HG02938 (cell line): Measurements from ENCODE around the gene FRMD5.
"Not testable (repeated sequence)": the region's sequence is repeated elsewhere in the genome, so short reads cannot be mapped to it uniquely, and the experiment has no call there.

Source experiments
- ATAC-seq: cut with Tn5 transposase; IDR thresholded peaks from one replicate; pipeline ENCODE4 v1.9.1; 2021; ENCODE audit warnings: mild to moderate bottlenecking, moderate library complexity; ENCODE audit not compliant: unreplicated experiment

The FRMD5 gene

GRCh38 chr15:44034933-44035624 lies 160.0 kb downstream of the FRMD5 start:
- ATAC-seq, result no peak

DNA sequence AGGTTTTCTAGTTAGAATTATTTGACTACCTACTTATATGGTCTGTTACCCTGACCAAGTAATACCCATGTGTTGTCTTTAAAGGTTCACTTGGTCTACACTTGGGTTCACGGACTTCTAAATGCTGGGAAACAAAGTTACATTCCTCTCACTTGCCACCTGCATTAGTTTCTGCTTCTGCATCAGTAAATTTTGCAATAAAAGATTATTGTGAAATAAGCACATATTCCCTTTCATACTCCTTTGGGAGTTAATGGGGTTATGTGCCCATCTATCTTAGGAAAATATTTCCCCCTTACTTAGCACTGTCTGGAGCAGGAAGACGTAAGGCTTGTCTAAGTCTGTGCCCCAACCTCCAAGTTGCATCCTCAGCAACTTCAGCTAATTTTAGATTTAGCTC lies 160.7 kb downstream of the FRMD5 start:
- no peak for ATAC-seq

DNA sequence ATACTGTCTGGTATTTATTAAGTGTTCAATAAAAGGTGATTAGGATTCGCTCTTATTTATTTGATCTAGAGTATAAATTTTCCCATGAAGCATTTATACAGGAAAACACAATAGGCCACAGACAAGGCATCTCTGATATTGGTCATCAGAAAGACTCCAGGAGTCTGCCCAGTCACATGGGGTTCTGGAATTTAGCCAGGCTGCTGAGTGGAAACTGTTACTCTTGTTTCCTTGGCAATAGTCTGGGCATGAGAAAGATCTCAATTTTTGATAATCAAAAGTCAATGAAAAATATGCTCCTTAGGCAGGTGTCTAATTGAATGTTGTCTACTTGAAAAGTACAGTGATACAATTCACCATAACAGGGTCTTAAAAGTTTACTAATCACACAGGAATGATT lies 161.2 kb downstream of the FRMD5 start:
- ATAC-seq, result no peak

- ATAC-seq, result not testable (repeated sequence)
Observed at GRCh38 chr15:44032820-44033219, 162.3 kb downstream of the FRMD5 start.

DNA sequence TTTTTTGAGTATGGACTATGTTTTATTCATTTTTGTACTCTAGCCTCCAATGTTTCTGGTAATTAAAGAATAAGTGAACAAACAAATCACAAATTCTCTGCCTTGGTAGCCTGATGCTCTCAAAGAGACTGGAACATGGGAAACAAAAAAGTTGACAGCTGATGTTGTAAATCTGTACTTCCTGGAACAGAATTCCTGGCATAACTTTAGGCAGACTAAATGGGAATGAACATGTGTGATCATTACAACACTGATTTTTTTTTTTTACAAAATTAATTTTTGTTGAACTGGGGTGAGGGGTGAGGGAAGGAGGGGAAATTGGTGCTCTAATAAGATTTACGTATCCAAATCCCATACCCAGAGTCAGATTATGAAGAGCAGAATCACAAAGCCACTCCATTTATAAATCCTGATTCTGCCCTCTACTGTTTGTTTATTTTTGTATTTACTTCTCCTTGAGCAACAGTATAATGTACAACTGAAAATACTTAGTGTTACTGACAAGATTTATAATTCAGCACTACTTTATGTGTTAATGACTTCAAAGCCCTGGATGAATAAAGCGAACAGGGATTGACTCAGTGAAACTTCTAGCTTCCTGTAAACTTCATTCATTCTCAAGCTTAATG lies 165.0 kb downstream of the FRMD5 start:
- no peak for ATAC-seq

DNA sequence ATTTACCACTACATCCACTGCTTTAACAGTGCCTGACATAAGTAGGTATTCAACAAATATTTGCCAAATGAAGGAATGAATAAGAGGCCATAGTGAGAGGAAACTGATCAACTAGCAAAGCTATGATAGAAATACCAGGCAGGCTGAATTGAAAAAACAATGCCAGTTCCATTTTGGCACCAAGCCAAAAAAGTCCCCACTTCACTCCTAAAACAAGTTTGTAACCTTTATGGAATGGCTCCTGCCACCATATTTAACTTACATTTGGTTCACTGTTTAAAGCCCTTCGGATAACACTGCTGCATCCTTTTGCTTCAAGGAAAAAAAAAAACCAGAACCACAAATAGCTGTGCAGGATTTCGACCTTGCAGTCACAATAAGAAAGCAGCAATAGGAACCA lies 166.1 kb downstream of the FRMD5 start:
- ATAC-seq, result no peak

- no peak for ATAC-seq
Observed at GRCh38 chr15:44028349-44028748, 166.7 kb downstream of the FRMD5 start.

GRCh38 chr15:44024155-44024554 lies 170.9 kb downstream of the FRMD5 start:
- no peak for ATAC-seq

DNA sequence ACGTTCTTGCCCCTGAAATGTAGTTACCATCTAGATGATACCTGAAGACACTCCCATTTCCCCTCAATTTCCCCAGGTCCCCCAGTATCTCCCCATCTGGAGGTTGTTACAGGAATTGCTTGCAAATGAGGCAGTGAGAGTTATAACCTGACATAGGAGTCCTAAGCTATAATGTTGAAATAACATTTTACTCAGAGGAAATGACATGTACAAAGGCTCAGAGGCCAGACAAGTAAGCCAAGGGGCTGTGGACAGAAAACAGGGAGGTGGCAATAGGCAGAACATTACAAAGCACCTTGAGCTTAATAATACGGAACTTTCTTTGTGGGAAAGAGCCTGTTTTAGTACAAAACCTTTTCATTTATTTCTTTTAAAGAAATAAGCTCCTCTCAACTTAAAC lies 171.9 kb downstream of the FRMD5 start:
- ATAC-seq, result no peak

DNA sequence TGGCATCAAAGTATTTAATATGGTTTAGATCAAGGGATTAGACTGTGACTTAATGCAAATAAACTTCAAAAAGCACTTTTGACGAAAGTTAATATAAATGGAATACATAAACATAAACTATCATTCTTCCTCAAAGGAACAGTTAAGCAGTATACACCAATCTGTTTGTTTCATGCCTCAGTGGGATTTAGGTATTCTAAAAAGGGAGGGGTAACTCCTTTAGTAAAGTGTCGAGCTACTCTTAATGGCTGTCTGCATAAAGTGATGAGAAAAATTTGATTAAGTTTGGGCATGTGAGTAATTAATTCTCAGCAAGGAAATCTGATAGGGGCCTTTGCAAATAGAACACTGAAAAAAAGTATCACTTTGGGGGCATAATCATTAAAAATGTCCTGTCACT lies 176.9 kb downstream of the FRMD5 start:
- ATAC-seq, result no peak

- no peak for ATAC-seq
Observed at GRCh38 chr15:44015545-44016305, 179.3 kb downstream of the FRMD5 start.

GRCh38 chr15:44011238-44011854 lies 183.7 kb downstream of the FRMD5 start:
- ATAC-seq, result no peak

DNA sequence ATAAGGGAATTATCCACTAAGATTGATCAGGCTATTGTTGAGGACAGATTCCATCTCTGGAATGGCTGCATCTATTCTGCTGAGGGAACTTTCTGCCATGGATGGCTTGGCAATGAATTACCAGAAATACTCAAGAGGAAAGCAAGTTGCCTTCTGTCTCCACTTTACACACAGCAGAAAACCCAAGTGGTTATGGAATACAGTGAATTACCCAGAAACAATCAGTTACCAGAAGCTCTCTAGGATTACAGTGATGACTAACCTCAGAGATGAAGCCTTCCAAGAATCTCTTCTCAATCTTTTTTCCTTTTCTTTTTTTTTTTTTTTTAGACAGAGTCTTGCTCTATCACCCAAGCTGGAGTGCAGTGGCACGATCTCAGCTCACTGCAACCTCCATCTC lies 185.0 kb downstream of the FRMD5 start:
- ATAC-seq, result no peak

- no peak for ATAC-seq
Observed at GRCh38 chr15:44009038-44009437, 186.0 kb downstream of the FRMD5 start.

- ATAC-seq, result not testable (repeated sequence)
Observed at GRCh38 chr15:44000248-44000647, 194.8 kb downstream of the FRMD5 start.

DNA sequence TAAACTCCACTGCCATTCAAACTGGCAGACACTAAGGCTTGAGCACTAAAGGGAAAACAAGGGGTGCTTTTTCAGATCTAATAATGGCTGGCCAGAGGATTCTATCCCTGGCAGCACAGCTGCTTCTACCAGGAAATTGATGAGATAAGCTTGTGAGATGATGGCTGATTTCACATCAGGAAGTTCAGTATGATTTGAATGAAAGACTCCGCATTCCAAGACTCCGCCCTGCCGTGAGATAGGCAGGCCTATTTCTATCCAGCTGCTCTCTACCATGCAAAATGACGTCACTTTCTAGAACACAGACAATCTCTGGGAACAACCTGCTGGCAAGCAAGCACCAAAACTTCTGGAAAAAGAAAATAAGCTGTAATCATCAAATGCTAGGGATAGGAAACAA lies 196.5 kb downstream of the FRMD5 start:
- no peak for ATAC-seq

- no peak for ATAC-seq
Observed at GRCh38 chr15:43991206-43991605, 203.9 kb downstream of the FRMD5 start.

DNA sequence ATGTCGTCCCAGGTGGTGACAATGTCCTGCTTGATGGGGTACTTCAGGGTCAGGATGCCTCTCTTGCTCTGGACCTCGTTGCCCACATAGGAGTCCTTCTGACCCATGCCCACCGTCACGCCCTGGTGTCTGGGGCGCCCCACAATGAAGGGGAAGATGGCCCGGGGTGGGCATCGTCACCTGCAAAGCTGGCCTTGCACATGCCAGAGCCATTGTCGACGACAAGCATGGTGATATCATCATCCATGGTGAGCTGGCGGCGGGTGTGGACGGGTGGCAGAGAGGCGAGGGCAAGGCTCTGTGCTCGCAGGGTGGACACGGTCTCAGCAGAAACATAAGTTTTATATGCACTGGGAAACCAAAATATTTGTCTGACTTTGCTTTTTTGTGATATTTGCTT lies 205.1 kb downstream of the FRMD5 start:
- no peak for ATAC-seq

DNA sequence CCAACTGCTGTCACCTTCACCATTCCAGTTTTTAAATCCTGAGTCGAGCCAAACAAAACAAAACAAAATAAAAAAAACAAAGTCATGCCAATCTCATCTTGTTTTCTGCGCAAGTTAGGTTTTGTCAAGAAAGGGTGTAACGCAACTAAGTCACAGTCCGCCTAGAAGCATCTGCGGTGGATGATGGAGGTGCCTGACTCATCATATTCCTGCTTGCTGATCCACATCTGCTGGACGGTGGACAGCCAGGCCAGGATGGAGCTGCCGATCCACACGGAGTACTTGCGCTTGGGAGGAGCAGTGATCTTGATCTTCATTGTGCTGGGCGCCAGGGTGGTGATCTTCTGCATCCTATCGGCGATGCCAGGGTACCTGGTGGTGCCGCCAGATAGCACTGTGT lies 206.2 kb downstream of the FRMD5 start:
- ATAC-seq, result no peak

DNA sequence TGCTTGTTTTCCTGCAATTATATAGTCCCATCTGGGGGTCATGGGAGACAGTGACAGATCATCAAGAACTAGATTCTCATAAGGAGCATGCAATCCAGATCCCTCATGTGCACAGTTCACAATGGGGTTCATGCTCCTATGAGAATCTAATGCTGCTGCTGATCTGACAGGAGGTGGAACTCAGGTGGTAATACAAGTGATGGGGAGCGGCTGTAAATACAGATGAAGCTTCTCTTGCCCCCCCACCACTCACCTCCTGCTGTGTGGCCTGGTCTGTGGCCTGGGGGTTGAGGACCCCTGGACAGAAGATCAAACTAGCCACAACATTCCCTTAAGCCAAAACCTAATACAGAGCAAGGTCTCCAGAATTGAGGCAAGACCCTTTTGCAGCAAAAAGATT lies 207.1 kb downstream of the FRMD5 start:
- no peak for ATAC-seq

DNA sequence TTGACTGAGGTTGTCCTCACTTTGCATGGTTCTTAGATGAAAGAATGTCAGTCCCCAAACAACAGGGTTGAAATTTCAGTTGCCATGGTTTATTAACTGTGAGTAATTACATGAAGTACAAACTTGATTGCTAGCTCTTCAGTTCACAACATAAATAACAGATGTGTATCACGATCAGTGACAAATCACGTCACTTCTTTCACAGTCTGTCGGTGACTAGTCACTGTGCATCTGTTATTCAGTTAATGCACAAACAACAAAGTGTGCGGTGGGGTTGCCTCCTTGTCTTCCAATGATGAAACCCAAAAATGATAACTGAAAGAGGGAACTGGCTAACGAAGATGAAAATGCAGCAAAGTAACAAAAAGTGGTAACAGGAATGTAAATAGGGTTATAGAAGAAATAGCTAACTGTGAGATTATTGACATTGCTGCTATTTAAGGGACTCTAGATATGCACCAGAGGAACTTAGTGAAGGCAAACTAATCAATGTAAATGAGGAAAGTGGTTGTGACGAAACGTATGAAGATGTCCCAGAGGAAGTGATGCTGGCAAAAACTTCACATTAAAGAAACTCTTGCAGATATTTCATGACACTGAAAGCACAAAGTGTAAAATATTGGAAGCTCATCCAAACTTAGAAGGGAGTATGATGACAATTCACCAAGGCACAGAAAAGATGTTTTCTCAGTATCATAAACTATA lies 208.9 kb downstream of the FRMD5 start:
- ATAC-seq, result no peak
